Measurements from ENCODE around the gene TTC13. TPM values are rescaled to one million over a fixed set of nuclear protein-coding genes. Genes with fewer than 3 reads are reported as not detected.
A peak's percentile ranks its signal among the peaks of the same experiment; 100 is the strongest.

TTC13 gene
- total and polyA plus RNA-seq, 2 of the 4 experiments (the other 2 are of a cell fraction), result 6.1 to 9.1 TPM

DNA sequence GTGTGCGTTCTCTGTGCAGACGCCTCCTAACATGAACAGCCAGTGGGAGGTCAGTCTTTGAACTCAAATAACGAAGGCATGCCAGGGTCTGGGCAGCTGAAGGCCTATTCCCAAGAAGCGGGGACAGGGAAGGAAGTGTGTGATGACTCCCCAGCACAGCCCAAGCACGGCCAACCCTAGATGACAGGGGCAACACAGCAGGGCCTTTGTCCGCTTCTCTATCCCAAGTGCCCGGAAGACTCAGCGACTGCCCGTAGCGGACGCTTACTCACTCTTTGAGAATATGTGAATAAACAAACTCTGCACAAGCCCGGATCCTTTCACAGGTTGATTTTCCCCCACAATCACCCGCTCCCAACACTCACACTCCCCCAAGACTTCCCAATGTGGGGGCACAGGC lies 121.6 kb downstream of the TTC13 start:
- Histone ChIP-seq H2BK5ac (ENCODE audit: low read depth, low read length, poor library complexity, severe bottlenecking) (peak overlapping the region; percentile 94), H2BK15ac (ENCODE audit: low read depth, low read length) (peak overlapping the region; percentile 82; the same call in 2 of the 3 replicates), H3K9me3 (ENCODE audit: control insufficient read depth, insufficient read depth, low read length) (peaks cover 5% of the 10 kb centered on the region), H3K4ac (ENCODE audit: low read depth, low read length) (peak overlapping the region; percentile 98), H2AK9ac (replicated peaks; ENCODE audit: low read depth, low read length, poor library complexity) (peak overlapping the region; percentile 92), H2AK5ac (ENCODE audit: low read depth, low read length) (peak overlapping the region; percentile 96), H2AFZ (replicated peaks; ENCODE audit: low read length, poor library complexity) (peak overlapping the region; percentile 77), H3K4me2 (ENCODE audit: low read depth, low read length) (peak overlapping the region; percentile 74), H2BK120ac (ENCODE audit: low read depth, low read length) (peak overlapping the region; percentile 97), H3K23ac (ENCODE audit: low read depth, low read length) (peak overlapping the region; percentile 100), H4K20me1 (ENCODE audit: insufficient read depth, low read length) (peaks cover 55% of the 10 kb centered on the region), H4K91ac (ENCODE audit: insufficient read depth, low read depth, low read length) (peak overlapping the region; percentile 96), H3K4me1 (ENCODE audit: control insufficient read depth, insufficient read depth, low read length) (peaks cover 41% of the 10 kb centered on the region), H3K14ac (replicated peaks; ENCODE audit: low read depth, low read length) (peak overlapping the region; percentile 88), H3K27ac (ENCODE audit: insufficient read depth, low read length) (peak overlapping the region; percentile 89), H3K9ac (ENCODE audit: low read depth, low read length) (peak overlapping the region; percentile 63), H4K5ac (ENCODE audit: low read depth, low read length) (peak overlapping the region; percentile 80), H3K4me3 (ENCODE audit: insufficient read depth, low read depth, low read length) (no peak overlapping the region), H3K79me1 (ENCODE audit: low read depth in 1 of 2, low read length in 2 of 2) (peaks cover 25 to 87% of the 10 kb centered on the region in 2 experiments), H2BK20ac (ENCODE audit: low read depth, low read length) (peak overlapping the region; percentile 96), H3K9me1 (ENCODE audit: insufficient read depth, low read length) (peaks cover 37% of the 10 kb centered on the region), H3K36me3 (ENCODE audit: control insufficient read depth, insufficient read depth, low read length) (peaks cover 26% of the 10 kb centered on the region), H4K8ac (ENCODE audit: low read depth in 2 of 2, low read length in 2 of 2) (peak overlapping the region; percentile 45 to 93), H3K18ac (ENCODE audit: low read depth, low read length) (peak overlapping the region; percentile 89), H3K56ac (ENCODE audit: extremely low read depth, insufficient read depth, low read length) (peak overlapping the region; percentile 88), H3K27me3 (ENCODE audit: control insufficient read depth, insufficient read depth, low read length) (no peaks in the 10 kb centered on the region)
- no TSS peak for BruUV-seq (replicated peaks)
- in situ Hi-C loops (cut with MboI; ENCODE audit: low sequenced_read_pairs) (loop anchor here (25.0 kb wide), 1 partner anchor 770 kb away; no protein-coding TSS in a partner anchor), intact Hi-C loops (cut with micrococcal nuclease) (no loop called here), dilution Hi-C loops (cut with HindIII; ENCODE audit: low sequenced_read_pairs, unreplicated experiment) (no loop called here)
- ATAC-seq (ENCODE audit: low read depth) (peak; percentile 69), DNase-seq (peak; percentile 78)
- ChIA-PET POLR2A (ENCODE audit: unreplicated experiment) (no interaction called here), CTCF (interaction anchor here (1.8 kb wide), 1 partner anchor 58 kb away, joined by 6 read pairs; no protein-coding TSS in a partner anchor)
- 30% methylated on average over 2 of the region's 13 CpGs; no CpG with 5 or more reads in 1 of the 2 experiments for WGBS, 2 experiments (ENCODE audit: extremely low coverage in 2 of 2, insufficient read length in 1 of 2)
- TF ChIP-seq RAD21 (IDR thresholded peaks at IDR 0.05; ENCODE audit: low read length), result no peak
- no peak for TF ChIP-seq CHD1 (IDR thresholded peaks at IDR 0.05; ENCODE audit: low read depth, low read length)
- TF ChIP-seq, protein P1, sequence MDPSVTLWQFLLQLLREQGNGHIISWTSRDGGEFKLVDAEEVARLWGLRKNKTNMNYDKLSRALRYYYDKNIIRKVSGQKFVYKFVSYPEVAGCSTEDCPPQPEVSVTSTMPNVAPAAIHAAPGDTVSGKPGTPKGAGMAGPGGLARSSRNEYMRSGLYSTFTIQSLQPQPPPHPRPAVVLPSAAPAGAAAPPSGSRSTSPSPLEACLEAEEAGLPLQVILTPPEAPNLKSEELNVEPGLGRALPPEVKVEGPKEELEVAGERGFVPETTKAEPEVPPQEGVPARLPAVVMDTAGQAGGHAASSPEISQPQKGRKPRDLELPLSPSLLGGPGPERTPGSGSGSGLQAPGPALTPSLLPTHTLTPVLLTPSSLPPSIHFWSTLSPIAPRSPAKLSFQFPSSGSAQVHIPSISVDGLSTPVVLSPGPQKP (IDR thresholded peaks at IDR 0.05; ENCODE audit: borderline replicate concordance, low read depth, low read length), result no peak
- TF ChIP-seq, protein P2, sequence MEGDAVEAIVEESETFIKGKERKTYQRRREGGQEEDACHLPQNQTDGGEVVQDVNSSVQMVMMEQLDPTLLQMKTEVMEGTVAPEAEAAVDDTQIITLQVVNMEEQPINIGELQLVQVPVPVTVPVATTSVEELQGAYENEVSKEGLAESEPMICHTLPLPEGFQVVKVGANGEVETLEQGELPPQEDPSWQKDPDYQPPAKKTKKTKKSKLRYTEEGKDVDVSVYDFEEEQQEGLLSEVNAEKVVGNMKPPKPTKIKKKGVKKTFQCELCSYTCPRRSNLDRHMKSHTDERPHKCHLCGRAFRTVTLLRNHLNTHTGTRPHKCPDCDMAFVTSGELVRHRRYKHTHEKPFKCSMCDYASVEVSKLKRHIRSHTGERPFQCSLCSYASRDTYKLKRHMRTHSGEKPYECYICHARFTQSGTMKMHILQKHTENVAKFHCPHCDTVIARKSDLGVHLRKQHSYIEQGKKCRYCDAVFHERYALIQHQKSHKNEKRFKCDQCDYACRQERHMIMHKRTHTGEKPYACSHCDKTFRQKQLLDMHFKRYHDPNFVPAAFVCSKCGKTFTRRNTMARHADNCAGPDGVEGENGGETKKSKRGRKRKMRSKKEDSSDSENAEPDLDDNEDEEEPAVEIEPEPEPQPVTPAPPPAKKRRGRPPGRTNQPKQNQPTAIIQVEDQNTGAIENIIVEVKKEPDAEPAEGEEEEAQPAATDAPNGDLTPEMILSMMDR (conservative IDR thresholded peaks at IDR 0.05; ENCODE audit: low read depth, low read length), result no peak
- TF ChIP-seq BHLHE40 (IDR thresholded peaks at IDR 0.05; ENCODE audit: low read depth, low read length), result 0 out of 2 replicates have a peak, but pooled peaks have one; percentile 8
- TF ChIP-seq, protein P3, sequence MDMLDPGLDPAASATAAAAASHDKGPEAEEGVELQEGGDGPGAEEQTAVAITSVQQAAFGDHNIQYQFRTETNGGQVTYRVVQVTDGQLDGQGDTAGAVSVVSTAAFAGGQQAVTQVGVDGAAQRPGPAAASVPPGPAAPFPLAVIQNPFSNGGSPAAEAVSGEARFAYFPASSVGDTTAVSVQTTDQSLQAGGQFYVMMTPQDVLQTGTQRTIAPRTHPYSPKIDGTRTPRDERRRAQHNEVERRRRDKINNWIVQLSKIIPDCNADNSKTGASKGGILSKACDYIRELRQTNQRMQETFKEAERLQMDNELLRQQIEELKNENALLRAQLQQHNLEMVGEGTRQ (IDR thresholded peaks at IDR 0.05; ENCODE audit: low read depth, low read length), result no peak
- TF ChIP-seq MAZ (IDR thresholded peaks at IDR 0.05; ENCODE audit: borderline replicate concordance, low read depth, low read length), result 0 out of 2 replicates have a peak, but pooled peaks have one; percentile 26
- no peak for TF ChIP-seq CEBPB (IDR thresholded peaks at IDR 0.05; ENCODE audit: low read depth, low read length)
- TF ChIP-seq SMC3 (IDR thresholded peaks at IDR 0.05; ENCODE audit: low read depth, low read length), result no peak
- TF ChIP-seq RCOR1 (IDR thresholded peaks at IDR 0.05; ENCODE audit: insufficient replicate concordance, low read length), result peak; percentile 18
- no peak for TF ChIP-seq RFX5 (IDR thresholded peaks at IDR 0.05; ENCODE audit: low read depth, low read length)
- TF ChIP-seq NFE2L2 (IDR thresholded peaks at IDR 0.05; ENCODE audit: low read depth, low read length), result no peak
- no peak for TF ChIP-seq MAFK (IDR thresholded peaks at IDR 0.05; ENCODE audit: low read depth, low read length)
